GM19438 (cell line): ENCODE measurements around the gene GCDH.
A peak's percentile ranks its signal among the peaks of the same experiment; 100 is the strongest.
"Not testable (repeated sequence)": the region's sequence is repeated elsewhere in the genome, so short reads cannot be mapped to it uniquely, and the experiment has no call there.

Source experiments
- ATAC-seq: cut with Tn5 transposase; IDR thresholded peaks from one replicate; pipeline ENCODE4 v1.9.1; 2021; ENCODE audit warnings: low read depth; ENCODE audit not compliant: unreplicated experiment

Gene GCDH

DNA sequence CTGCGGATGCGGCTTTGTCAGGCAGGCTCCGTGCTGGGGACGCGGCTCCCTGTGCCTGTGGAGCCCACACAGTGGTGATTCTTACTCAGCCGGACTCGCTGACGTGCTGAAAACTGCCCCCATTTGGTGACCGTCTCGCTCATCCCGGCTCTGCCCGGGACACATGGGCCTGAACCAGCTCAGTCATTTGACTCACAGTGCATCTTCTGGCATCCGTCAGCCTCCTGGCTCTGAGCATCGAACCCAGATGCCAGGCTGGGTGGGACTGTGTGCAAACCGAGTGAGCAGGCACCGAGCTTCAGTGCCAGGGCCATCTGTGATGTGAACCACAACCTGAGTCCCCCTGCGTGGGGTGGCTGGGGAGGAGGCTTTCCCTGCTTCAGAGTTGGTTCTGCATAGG, 5.5 kb downstream of the GCDH start:
- ATAC-seq: no peak

DNA sequence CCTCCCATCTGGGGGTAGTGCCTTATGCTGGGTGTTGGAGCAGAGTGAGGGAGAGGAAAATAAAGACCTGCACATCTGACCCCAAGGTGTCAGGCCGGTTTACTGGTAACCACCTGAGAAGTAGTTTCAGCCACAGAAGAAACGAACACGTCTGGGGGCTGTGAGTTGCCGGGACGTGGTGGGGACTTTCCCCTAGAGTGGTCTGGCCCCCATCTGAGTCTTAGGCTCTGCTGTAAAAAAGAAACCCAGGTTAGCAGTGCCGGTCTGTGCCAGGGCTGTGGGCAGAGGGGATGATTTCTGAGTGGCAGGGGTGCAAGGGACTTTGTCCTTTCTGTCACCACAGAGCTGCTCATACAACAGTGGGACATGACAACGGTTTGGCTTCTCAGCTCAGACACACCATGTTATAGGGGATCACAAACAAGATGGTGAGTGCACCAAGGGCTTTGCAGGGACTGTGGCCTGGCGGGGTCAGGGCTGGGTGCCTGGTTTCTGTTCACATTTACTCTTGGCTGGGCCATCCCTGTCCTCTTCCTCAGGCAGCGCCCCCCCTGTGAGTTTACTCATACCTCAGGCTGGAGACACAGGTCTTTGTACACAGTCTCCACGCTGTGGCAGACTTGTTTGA, 9.0 kb downstream of the GCDH start:
- ATAC-seq: peak; percentile 89

DNA sequence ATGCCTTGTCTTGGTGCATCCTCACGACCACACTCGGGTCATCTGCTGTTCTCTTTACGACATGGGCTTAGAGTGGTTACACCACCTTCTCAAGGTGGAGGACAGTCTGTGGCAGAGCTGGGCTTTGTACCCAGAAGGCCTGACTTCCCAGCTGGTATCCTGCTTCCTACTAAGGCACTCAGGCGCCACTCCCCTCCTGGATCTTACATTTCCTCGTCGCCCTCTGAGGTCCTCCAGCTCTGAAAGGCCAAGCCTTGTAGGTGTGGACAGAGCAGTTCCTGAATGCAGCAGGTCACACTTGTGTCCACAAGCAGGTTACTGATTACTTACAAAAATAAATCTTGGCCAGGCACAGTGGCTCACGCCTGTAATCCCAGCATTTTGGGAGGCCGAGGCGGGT, 16.2 kb downstream of the GCDH start:
- no peak for ATAC-seq

DNA sequence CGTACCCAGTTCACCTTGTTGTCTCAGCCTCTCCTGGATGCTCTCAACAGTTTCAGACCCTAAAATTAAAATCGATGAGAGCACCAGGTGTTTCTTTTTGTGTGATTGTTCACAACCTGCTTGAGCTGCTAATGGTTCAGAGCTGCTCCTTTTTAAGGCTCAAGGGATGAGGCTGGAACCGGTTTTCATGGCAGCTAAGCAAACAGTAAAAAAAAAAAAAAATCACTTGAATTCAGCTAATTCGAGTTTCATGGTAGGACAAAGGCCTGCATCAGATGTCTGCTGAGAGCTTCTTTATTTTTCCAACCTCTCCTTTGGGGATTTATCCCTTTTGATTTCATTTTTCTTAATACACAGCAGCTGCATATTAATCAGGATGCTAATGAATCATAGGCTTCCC, 21.6 kb downstream of the GCDH start:
- ATAC-seq: no peak

DNA sequence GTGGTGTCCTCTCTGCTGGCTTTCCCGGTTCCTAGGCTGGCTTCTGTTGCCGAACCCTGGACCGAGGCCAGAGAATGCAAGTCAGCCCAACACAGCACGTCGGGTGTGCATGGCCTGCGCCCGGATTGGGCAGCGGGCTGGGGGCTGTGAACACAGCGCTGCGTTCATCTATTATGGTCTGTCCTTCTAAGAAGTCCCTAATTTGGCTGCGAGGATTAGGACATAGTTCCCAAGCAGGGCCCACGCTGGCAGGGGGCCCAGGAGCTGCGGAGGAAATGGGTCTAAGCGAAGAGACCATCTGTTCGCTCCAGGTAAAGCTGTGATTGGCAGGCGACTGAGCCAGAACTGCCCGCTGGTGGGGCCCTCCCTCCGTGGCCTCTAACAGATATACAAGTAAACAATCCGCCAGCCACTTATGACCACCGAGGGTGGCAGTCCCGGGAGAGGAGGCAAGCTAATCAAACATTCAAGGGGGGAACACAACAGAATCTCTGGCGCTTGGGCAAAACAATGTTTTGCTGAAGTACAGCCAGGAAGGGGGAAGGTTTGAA, 22.1 kb downstream of the GCDH start:
- ATAC-seq: no peak

DNA sequence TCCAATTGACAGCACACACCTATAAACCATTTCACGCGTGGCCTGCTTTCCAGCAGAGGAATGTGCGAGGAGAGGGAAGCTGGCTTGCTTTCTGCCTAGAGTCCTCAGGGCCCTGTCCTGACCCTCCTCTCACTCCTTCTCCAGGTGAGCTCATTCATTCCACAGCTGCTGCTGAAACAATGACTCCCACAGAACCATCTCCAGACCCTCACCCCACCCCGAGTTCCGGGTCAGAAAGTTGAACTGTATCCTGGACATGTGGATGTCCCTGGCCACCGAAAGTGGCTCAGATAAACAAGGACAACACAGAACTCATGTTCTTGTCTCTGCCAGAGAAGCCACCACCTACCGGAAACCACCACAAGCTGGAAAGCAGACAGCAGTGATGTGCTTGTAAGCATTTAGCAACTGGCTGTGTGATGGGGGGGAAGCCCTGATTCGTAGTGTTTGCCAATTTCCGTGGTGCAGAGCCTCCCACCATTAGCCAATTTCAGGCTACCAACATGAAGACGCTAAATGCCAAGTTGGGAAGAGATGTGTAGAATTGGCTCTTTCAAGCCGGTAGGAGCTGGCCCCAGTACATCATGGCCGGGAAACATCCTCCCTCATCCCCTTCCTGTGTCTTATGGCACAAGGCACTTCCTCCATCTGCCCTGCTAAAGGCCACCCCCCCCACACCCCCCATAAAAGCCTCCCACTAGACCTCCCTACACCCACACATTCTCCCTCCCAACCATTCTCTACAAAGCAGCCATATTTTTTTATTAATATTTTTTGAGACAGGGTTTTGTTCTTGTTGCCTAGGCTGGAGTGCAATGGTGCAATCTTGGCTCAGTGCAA, 23.1 kb downstream of the GCDH start:
- no peak for ATAC-seq

DNA sequence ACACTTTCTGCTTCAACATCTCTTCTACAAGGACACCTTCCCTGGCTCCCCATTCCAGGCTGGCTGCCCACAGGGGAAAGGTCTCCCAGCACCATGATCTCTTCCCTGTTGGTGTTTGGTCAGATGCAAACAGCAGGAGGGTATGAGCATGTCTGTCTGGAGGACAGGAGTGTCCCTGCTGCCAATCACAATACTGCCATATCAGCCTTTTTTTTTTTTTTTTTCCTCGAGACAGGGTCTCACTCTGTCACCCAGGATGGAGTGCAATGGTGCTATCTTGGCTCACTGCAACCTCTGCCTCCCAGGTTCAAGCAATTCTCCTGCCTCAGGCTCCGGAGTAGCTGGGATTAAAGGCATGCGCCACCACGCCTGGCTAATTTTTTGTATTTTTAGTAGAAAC, 24.9 kb downstream of the GCDH start:
- ATAC-seq: not testable (repeated sequence)

DNA sequence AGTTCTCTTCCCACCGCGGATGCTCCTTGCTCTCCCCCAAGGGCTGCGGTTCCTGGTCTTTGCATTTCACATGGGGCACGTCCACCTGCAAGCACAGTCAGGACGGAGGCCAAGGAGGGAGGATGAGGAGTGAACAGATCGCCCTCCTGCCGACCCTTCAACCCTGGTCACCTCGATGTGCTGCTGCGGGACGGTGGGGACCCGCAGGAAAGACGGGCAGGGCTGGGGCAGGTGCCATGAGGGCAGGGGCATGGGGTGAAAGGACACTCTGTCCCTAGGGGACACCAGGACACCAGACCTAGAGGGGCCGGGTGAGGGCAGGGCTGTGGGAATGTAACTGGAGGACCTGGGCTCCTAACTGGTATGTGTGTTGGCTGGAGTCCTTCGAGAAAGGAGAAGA, 27.3 kb downstream of the GCDH start:
- ATAC-seq: no peak

DNA sequence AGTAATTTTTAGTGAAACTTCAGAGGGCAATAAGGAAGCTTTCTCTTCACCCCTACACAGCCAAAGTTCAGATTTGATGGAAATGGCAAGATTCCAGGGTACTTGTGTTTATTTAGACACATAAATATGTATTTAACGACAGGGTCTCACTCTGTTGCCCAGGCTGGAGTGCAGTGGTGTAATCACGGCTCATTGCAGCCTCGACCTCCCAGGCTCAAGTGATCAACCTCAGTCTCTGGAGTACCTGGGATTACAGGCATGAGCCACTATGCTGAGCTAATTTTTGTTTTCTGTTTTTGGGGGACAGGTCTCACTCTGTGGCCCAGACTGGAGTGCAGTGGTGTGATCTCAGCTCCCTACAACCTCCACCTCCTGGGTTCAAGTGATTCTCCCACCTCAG, 30.1 kb downstream of the GCDH start:
- no peak for ATAC-seq

DNA sequence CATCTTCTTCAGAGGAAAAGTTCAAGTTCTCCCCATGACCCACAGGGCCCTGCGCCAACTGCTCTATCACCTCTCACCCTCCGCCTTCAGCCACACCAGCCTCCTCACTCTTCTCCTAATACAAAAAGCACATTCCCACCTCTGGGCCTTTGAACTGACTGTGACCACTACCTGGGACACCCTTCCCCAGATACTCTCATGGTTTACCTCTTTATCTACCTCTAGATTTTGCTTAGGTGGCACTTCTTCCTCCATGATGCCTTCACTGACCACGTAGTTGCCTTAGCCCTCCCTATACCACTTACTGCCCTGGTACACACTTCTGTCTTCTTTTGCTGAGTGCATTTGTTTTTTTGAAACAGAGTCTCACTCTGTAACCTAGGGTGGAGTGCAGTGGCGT, 32.0 kb downstream of the GCDH start:
- no peak for ATAC-seq

DNA sequence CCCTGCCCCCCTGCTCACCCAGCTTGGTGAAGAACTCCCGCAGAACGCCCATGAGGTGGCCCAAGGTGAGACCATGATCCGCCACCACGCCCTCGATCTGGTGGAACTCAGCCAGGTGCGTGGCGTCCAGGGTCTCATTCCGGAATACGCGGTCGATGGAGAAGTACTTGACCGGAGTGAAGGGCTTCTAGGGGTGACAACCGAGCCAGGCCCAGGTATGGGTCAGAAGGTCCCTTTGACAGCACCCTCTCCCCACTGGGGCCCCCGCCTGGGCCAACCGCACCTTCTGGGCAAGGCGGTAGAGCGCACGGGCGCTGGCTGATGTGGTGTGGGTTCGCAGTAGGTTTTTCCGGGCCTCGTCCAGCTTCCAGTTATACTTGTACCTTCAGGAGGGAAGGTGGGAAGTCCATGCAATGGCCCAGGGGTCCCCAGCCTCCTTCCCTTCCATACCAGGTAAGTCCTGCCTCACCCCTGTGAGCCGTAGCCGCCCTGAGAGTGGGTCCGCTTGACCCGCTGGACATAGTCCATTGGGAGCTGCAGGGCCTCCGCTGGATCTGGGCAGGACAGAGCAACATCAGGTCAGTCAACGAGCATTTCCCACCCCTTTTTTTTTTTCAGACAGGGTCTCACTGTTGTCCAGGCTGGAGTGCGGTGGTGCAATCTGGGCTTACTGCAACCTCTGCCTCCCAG, 33.8 kb downstream of the GCDH start:
- ATAC-seq: no peak

DNA sequence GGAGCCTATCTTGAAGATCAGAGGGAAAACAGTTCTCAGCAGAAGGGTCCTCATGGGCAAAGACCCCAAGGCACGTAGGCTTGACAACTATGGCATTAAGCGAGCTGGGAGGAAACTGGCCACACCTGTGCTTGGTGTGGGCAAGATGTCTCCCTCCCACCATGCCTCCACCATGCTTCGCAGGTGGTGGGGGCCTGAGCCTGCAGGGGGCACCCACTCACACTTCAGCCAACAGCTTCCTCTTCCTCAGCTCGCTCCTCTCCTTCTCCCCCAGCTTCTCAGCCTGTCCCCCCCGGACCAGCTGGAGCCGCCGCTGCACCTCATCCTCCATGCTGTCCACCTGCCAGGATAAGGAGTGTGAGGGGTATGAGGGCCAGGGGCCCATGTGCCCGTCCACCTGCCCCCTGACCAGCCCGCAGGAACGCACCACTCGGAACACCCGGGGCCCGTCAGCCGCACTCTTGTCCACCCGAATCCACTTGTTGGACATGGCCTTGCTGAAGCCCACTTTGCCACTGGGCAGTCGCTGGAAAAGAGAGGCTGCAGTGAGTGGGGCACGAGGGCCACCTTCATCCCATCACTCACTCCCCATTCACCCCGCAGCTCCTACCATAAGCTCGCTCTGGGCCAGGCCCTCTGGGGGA, 39.2 kb downstream of the GCDH start:
- no peak for ATAC-seq

DNA sequence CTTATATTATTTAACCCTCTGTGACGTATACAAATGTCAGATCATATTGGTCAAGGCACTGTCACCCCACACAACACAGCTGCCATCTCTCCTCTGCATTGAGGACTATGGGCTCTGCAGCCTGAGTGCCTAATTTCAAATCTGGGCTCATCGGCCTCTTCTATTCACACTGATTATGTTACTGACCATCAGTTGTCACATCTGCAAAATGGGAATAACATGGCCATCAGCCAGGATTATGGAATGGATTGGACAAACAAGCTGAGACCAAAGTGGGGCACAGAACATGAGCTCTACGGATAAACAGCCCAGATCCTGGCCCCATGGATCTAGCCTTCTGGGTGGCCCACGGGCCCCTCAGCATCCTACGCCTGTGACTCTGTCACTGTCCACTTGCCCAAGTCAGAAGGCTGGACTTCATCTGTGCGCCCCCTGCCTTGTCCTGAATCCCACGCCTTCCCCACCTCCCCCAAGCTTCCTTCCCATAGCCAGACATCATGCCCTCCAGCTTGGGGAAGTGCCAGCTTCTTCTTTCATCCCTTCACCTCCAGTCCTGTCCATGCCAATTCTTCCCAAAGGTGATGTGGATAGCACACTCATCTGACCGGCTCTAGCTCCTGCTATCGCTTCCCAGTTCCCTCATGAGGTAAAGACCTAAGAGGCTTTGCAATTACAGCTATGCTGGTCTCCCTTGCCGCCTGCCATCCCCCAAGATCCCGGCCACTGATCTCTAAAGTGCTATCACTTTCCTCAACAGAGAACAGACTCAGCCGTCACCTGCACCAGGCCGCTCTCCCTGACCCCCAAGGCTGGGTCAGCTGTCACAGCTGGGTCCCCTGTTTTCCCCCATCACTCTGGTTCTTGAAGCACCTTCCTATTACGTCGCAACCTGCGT, 41.7 kb downstream of the GCDH start:
- ATAC-seq: no peak

DNA sequence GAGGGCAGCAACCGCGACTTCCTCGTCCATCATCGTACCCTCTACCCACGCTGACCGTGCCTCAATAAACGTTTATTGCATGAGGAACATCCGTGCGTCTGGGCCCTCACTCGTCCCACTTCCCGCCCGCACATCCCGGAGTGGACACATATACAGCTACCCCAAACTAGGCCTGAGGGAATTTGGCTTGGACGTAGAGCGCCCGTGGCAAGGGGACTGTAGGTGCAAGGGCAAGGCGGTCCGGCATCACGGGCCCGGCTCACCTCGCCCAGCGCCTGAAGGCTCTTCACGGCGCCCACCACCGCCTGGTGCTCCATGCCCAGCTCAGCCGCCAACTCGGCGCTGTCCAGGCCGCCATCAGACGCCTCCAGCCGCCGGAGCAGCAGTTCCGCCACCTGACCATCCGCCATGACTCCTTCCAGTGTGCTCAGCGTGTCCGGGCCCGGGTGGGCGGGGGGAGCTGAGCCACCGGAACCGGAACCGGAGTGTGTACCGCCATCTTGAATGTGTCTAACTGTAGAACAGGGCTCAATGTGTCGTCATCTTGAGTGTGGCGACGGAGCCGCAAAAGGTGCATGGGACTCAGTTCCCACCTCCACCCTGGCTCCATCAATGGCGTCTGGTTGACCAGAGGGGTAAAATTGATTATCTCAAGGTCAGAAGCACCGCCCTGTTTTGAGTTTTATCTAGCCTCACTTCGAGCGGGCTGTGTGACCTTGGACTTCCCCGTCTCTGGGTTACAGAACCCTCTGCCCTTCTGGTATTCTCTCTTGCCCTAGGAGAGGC, 42.5 kb downstream of the GCDH start, which contains the start of gene FARSA:
Gene FARSA, minus strand, starts transcription at position 425 of the 786 bp plus-strand sequence. Its CDS starts 15 bp downstream, at position 410.
- ATAC-seq: no peak

DNA sequence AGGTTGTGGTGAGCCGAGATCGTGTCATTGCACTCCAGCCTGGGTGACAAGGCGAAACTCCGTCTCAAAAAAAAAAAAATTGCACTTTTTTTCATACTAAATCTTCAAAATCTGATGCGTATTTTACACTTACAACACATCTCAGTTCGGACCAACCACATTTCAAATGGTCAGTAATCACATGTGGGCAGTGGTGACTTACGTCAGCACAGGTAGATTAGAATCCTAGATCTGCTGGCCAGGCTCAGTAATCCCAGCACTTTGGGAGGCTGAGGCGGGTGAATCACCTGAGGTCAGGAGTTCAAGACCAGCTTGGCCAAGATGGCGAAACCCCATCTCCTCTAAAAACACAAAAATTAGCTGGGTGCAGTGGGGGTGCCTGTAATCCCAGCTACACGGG, 44.1 kb downstream of the GCDH start:
- ATAC-seq: no peak

DNA sequence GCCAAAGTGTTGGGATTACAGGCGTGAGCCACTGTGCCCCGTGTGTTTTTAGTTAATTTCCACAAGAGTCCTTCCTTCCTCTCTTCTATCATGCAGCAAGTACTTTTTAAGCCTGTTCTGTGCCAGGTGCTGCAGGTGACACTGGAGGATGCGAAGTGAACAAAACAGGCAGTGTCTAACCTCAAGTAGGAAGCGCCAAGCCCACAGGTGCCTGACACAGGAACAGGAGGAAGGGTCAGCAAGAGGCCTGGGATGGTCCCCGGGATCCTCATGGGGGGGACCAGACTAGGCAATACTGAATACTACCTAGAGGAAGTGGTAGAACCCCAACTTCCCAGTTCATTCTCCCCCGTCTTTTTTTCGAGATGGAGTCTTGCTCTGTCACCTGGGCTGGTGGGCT, 45.6 kb downstream of the GCDH start:
- no peak for ATAC-seq

DNA sequence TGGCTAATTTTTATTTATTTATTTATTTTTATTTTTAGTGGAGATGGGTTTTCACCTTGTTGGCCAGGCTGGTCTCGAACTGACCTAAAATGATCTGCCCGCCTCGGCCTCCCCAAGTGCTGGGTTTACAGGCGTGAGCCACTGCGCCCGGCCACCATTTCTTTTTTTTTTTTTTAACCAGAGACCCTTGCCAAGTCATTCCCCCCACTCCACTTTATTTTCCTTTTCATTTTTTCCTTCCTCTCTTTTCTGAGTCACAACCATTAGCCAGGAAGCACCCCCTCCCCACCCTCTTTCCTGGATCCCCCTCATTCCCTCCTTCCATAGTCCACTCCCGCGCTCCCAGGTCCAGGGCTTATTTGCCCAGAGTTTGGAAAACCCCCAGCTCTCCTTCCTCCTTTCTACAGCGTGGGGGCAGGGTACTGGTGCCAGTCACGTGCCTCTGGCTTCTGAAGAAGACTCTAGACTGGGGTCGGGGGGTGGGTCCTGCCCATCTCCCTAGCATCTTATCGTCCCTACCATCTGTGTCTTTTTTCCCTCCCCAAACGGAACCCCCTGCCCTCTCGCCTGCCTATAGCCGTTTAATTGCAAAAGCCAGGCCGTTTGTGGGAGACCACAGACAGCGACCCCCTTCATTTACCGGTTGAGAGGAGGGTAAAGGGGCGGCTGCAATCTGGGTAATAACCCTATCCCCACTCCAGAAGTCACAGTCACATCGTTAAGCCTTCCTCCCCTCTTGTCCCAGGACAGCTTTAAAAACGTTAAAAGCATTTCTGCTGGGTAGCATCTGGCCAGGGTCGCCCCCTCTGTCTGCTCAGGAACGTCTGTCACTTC, 46.4 kb downstream of the GCDH start:
- ATAC-seq: no peak
